NCI-H446 (cell line): ENCODE data around the gene TENT4A.
A peak's percentile ranks its signal among the peaks of the same experiment; 100 is the strongest.

Experiments used
- DNase-seq, 2 experiments: peaks; one replicate each; lab custom pipeline; 2025; lab: John Stamatoyannopoulos, UW

Gene TENT4A

DNA sequence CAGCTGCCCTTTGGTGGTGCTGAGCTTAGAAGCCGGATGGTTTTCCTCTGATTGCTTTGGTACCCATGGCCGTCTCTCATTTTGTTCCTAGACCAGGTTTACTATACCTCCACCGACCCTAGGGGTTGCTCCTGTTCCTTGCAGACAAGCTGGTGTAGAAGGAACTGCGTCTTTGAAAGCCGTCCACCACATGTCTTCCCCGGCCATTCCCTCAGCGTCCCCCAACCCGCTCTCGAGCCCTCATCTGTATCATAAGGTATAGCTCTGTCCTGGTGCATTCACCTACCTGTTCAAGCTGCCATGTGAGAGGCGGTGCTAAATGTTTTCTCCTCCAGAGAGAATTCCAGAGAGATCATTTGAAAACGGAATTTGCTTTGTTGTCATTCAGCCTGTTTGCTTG is 39.5 kb downstream of the TENT4A start:
- no peak for DNase-seq

- no peak for DNase-seq
These were observed 40.6 kb downstream of the TENT4A start for GRCh38 chr5:6753851-6754250.

DNA sequence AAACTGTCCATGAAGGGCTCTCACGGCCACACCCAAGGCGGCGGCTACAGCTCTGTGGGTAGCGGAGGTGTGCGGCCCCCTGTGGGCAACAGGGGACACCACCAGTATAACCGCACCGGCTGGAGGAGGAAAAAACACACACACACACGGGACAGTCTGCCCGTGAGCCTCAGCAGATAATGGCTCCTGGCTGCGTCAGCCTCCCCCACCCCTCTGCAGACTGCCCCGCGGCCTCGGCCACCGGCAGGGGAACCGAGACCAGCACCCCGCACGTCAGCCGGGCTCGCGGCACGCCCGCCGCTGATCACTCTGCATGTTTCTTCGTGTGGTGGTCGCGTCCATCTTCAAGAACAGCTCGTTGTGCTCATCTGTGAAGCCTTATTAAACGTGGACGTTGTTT is 41.5 kb downstream of the TENT4A start:
- no peak for DNase-seq

- no peak for DNase-seq
These were observed 42.3 kb downstream of the TENT4A start for GRCh38 chr5:6755519-6755918.

DNA sequence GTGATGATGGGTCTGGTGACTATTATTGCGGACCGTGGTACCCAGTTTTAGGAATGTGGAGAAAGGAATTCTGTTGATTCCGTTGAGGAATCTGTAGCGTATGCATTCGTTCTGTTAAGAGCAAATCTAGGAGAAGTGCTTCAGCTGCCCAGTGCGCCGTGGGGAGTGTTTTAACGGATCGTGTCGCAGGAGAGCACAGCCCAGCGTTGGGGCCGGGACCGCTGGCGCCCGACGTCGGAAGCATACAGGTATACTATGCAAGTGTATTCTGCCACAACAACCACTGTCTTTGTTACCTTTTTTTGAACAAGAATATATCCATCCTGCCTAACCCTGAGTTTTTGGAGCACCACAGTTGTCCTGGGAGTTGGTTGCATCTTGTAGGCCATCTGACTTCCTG is 42.7 kb downstream of the TENT4A start:
- no peak for DNase-seq

DNA sequence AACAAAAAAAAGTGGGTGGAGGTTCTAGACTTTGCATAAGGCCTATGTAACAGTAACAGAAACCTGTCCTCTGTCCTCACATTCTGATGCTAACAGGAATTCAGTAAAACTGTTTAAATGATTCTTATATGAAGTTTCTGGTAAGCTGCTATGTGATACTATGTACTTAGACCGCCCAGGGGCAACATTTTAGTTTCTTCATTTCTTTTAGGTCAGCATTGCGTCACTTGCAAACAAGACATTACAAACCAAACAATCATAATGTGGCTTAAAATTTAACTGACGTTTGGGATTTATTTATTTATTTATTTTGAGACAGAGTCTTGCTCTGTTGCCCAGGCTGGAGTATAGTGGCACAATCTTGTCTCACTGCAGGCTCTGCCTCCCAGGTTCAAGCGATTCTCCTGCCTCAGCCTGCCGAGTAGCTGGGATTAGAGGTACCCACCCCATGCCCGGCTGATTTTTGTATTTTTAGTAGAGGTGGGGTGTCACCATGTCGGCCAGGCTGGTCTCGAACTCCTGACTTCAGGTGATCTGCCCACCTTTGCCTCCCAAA is 44.3 kb downstream of the TENT4A start:
- no peak for DNase-seq

GRCh38 chr5:6758236-6758635 is 45.0 kb downstream of the TENT4A start:
- DNase-seq = no peak

DNA sequence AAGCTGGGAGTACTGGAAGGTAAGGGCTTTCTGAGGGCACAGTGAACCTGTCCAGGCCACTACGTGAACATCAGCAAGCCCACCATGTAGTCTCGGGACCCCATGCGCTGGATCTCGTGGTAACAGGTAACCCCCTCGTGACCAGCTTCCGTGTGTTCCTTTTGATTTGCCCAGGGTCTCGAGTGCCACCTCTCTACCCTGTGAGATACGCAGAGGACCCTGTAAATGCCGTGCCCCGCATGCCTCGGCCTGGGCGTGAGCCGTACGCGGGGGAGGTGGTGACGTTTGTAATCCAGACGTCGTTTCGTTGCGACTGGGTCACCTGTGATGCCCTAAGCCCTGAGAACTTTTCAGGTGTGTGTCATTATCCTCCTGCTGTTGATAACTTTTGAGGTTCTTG is 45.5 kb downstream of the TENT4A start:
- DNase-seq = no peak

DNA sequence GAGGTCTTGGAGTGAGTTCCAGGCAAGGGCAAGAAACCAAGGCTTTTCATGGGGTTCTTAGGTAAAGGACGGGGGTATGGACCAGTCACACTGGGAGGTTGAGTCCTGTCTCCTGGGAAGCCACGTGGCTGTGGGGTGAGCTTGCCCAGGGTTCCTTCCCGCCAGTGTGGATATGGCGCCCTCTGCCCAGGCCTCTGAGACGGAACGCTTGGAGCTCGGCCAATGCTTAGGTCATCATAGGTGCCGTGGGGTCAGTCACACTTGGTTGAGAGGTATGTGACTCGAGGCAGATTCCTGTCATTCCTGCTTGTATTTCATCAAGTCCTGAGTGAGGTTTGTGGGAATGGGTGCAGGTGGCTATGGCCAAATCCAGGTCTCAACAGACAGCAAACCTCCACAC is 46.2 kb downstream of the TENT4A start:
- no peak for DNase-seq

- no peak for DNase-seq
These were observed 46.8 kb downstream of the TENT4A start for GRCh38 chr5:6759983-6760382.

- peak in 1 of 2 experiments; percentile 33 for DNase-seq
These were observed 47.5 kb downstream of the TENT4A start for GRCh38 chr5:6760686-6761085.

GRCh38 chr5:6761333-6761732 is 48.1 kb downstream of the TENT4A start:
- DNase-seq = no peak

- no peak for DNase-seq
These were observed 48.9 kb downstream of the TENT4A start for GRCh38 chr5:6762116-6762515.

DNA sequence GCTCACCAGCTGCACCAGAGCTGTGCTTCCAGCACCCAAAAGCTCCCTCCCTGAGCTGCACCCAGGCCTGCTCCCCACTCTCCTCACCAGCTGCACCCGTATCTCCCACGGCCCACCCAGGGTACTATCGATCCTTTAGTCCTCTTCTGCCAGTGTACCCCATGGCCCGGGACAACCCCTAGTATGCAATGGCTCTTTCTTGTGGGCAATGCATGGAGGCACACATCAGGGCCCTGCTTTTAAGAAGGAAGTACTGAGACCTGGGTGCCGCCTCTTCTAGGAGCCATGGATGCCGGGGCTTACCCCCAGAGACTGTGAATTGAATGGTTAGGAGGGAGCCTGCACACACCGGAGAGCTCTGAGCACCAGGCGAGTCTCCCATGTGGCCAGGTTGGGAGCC is 49.5 kb downstream of the TENT4A start:
- no peak for DNase-seq

DNA sequence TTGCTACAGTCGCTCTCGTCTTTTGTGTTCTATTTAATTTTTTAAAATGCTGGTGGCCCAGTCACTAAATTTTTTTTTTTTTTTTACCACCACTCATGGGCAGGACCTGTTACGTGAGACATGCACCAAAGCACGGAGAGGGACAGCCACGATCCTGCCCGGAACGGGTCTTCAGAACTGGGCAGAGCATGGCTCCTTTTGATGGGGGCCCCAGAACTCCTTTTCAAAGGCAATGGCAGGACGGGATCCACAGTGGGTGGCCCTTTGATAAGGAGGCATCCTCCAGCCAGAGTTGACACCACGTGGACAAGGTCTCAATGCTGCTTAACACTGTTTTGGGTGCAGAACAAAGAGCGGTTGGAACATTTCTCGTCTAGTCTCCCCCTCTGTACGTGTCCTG is 50.0 kb downstream of the TENT4A start:
- no peak for DNase-seq

DNA sequence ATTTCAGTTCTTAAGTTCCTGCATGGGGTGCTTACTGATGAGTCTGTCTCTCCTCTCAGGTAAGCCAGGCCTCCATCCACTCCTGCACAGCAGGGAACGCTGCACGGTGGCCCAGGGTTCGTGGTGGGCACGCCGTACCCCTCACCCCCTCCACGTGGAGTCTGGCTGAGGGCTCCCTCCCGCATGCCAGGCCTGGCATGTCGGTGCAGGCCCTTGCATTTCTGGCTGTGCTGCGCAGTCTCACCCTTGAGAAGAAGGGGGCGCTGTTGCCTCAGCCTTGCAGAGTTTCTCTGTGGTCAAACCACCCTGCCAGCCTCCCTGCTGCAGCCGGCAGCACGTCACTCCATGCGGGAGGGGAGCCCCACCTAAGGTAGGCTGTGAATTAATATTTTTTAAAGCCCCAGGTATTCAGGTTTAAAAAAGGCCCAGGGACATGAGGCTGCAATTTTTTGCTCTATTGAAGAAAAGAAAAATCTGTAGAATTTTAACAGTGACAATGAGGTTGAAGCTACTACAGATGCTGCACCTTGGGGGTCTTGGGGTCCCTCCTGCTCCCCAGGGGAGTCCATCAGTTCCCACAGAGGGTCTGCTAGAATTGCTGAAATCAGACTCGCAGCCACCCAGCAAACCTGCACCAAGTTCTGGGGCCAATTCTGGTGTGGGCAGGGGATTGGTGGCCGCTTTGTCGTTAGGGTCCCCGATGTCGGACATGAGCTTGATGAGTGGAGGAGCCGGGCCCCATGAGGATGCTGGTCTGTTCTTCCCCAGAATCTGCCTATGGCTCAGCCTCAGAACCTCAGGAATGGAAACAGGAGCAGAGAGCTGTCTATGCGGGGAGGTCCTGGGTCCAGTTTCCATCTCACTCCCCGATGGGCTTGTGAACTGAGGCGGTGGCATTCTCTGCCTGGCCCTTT is 52.6 kb downstream of the TENT4A start:
- DNase-seq = peak; percentile 70 to 92

DNA sequence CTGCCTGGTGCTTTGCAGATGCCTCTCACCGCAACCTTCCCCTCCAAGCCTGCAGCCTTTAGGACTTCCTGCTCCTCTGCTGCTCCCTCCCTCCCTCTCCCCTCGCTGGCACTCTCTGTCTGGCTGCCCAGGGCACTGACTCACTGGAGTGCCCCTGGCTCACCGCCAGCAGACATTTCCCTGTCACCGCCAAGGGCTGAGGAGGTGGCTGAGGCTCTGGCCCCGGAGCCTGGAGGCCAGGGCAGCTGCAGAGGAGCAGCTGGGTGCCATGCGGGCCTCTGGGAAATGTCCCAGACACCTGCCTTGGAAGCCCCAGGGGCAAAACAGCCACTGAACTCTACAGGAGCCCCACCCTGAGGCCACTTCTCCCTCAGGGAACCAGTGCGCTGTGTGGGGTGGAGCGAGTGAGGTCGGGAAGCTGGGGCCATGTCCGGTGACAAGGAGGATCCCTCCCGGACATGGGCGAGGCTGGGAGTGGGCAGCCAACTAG is 53.4 kb downstream of the TENT4A start:
- peak; percentile 46 to 88 for DNase-seq

DNA sequence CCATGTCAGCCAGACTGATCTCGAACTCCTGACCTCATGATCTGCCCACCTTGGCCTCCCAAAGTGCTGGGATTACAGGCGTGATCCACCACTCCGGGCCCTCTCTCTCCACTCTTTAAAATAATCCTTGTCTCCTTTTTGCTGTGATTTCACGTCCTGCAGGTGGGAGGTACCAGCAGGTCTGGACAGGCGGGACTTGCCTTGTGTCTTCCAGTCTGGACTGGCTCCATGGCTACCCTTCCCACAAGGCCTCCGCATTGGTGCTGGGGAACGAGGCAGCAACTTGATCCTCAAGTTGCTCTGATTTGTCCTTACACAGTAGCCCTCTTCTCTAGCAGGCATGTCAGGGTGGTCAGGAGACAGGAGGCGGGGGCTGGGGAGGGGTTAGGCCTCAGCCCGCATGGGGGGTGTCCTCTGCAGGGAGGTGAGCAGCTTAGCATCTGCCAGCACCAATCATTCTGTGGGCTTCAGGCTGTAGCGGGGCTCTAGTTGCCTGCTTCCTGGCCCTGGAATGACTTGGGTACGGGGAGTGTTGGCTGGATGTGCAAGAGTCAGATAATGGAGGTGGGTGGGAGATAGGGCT is 54.3 kb downstream of the TENT4A start:
- no peak for DNase-seq

DNA sequence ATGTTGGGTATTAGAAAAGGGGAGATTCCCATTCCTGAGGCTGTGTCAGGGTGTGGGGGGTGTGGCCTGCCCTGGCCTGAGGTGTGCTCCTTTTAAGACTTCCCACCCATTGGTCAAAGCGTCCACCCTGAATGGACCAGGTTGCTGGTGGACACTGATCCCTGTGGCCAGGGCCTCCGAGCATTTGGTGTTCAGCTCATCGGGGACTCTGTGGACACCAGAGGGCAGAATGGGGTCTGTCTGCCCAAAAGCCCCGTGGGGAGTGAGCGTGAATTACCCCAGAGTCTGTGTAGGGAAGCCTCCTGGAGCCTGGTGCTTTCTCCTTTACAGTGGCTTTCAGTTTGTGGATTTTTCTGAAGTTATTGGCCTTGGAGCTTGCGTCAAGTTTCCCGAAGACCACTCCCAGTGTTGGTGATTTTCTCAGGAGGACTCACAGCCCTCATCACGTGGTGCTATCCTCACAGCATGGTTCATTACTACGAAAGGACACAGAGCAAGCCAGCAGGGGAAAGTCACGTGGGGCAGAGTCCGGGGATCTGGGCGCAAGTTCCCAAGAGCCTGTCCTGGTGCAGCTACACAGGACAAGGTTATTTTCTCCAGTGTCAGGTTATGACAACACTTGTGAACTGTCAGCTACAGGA is 55.5 kb downstream of the TENT4A start:
- DNase-seq = no peak

DNA sequence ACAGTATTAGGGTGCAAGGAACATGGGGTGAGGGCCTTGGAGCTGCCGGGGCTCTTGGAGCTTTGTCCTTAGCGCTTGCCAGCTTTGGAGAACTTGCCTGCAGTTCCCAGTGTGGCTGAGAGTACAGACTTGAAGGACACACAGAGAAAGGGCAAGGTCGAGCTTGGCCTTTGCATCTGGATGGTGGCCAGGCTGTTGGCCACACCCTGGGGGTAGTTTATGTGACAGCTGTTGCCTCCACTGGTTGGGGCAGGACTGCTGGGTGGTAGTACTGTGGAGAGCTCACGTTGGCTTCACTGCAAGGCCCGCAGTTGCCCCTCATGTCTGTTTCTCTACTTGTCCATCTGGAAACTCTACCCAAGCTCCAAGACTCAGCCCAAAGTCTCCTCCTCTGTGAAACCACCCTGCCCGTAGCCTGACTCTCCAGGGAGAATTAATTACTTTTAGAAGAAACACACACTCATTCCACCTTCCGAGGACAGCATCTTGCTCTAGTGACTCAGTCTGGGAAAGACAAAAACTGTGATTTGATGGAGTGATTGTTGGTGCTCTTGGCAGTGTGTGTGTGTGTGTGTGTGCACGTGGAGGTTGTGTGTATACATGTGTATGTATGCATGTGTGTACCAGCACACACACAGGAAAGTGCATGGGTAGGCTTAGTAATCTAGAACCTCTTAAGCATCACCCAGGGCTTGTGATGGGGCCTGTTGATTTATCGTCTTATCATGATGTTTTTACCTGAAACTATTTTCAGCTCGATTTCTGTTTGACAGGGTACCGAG is 57.8 kb downstream of the TENT4A start:
- no peak for DNase-seq

DNA sequence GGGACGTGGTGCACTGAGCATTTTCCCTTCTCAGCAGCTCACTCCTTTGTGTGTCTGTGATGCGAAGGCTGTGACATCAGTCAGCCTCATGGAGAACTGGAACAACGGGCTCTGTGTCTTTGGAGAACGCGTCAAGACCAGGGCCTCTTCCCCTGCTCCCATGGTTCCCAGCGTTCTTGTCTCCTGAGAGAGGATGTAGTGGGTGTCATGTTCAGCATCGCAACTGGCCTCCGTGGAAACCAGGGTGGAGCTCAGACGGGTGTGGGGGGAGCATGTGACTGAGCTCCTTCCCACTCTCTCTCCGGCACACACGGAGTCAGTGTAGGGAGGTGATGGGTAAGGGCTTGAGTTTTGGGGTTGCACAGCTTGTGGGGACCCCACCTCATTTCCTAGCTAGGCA is 59.7 kb downstream of the TENT4A start:
- DNase-seq = no peak
